DOHH2 (cell line): Measurements from ENCODE around the gene WFIKKN2.

Experiments used
- EZH2phosphoT487 ChIP-seq: fragments of 200-600 bp; sonication (generic); IDR thresholded peaks from 2 replicates; pipeline ENCODE4 v1.6.1; 2017; ENCODE audit warnings: borderline replicate concordance, mild to moderate bottlenecking, antibody characterized with exemption, low read length, moderate library complexity, mixed read lengths
- TF ChIP-seq, protein P1 (sequence below): fragments of 200-600 bp; sonication (generic); IDR thresholded peaks from one replicate; pipeline ENCODE4 v1.5.1; 2014; ENCODE audit warnings: antibody characterized with exemption, mild to moderate bottlenecking, low read depth, low read length; ENCODE audit not compliant: poor library complexity, severe bottlenecking

GRCh38 chr17:50872710-50873424 is 37.5 kb downstream of the WFIKKN2 start:
- TF ChIP-seq, protein P1, sequence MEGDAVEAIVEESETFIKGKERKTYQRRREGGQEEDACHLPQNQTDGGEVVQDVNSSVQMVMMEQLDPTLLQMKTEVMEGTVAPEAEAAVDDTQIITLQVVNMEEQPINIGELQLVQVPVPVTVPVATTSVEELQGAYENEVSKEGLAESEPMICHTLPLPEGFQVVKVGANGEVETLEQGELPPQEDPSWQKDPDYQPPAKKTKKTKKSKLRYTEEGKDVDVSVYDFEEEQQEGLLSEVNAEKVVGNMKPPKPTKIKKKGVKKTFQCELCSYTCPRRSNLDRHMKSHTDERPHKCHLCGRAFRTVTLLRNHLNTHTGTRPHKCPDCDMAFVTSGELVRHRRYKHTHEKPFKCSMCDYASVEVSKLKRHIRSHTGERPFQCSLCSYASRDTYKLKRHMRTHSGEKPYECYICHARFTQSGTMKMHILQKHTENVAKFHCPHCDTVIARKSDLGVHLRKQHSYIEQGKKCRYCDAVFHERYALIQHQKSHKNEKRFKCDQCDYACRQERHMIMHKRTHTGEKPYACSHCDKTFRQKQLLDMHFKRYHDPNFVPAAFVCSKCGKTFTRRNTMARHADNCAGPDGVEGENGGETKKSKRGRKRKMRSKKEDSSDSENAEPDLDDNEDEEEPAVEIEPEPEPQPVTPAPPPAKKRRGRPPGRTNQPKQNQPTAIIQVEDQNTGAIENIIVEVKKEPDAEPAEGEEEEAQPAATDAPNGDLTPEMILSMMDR: no peak
- TF ChIP-seq EZH2phosphoT487: no peak
